Stimulated activated CD8-positive, alpha-beta memory T cell treated with anti-CD3 and anti-CD28 coated beads, Interleukin-15, amount 100 ng/mL, for 4 hours (primary cell): Measurements from ENCODE around the gene CFAP45.

Source experiments
- DNase-seq, 2 donors: peaks; one replicate each; pipeline ENCODE4 v3.0.0-alpha.2; 2020; ENCODE audit warnings: low read depth in 2 of 2

The CFAP45 gene, protein sequence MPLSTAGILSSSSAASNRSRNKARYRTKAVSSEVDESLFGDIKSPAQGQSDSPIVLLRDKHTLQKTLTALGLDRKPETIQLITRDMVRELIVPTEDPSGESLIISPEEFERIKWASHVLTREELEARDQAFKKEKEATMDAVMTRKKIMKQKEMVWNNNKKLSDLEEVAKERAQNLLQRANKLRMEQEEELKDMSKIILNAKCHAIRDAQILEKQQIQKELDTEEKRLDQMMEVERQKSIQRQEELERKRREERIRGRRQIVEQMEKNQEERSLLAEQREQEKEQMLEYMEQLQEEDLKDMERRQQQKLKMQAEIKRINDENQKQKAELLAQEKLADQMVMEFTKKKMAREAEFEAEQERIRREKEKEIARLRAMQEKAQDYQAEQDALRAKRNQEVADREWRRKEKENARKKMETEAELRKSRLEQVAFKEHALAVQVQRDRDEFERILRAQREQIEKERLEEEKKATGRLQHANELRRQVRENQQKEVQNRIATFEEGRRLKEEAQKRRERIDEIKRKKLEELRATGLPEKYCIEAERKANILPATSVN

DNA sequence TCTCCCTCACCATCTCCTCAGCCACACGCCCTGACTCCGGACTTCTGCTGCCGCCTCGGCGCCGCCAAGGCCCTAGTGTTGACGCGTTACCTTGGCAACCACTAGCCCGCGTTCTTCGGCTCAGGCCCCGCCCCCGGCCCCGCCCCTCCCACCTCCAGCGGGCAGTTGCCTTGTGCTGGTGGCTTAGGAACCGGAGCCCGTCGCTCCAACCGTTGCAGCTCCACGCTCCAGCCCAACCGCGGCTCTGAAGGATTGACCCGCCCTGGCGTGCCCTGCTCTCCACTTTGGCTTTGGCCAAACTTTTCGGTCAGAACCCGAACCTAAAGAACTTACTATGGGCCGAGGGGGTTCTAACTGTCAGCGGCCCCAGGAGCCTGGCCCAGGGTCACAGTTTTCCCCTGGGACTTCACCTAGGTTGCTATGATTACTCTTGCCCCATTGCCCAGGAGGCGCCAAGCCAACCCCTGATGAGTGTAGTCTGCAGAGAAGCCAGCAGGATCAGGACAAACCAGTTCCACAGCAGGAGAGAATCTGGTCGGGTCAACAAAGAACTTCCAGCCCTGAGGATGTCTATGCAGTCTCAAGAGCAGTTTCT is at the start of gene CFAP45:
Gene CFAP45 (minus strand): TSS at position 80 of the 595 bp plus-strand sequence. CDS start 67 bp downstream, at position 13.
- no peak for DNase-seq

DNA sequence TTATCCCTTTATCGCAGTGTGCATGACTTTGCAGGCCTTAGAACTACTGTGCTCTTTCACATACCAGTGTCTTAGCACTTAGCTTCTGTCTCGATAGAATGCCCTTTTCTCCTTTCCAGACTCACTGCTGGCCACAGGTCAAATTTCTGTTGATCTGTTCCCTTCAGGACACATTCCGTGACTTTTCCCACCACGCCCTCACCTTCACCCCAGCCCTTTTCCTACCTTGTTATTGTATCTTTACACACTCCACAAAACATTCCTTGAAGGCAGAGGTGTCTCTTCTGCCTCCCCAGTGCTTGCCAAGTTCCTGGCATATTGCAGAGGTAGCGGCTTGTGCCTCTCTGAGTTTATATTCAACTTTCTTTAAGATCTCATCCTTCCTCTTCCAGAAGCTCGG is 49.2 kb upstream of the CFAP45 start:
- no peak for DNase-seq

DNA sequence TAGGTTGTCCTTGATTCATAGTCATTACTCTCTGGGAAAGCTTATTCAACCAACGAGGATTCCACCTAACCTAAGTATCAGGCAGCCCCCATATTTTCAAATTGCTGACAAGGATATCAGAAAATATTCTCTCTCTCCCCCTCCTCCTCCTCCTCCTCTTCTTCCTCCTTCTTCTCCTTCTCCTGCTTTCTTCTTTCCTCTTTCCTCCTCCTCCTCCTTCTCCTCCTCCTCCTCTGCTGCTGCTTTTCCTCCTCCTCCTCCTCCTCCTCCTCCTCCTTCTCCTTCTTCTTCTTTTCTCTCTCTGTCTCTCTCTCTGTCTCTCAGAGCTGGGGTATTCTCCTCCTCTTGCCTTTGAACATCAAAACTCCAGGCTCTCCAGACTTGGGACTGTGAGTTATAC is 48.0 kb upstream of the CFAP45 start:
- no peak for DNase-seq

DNA sequence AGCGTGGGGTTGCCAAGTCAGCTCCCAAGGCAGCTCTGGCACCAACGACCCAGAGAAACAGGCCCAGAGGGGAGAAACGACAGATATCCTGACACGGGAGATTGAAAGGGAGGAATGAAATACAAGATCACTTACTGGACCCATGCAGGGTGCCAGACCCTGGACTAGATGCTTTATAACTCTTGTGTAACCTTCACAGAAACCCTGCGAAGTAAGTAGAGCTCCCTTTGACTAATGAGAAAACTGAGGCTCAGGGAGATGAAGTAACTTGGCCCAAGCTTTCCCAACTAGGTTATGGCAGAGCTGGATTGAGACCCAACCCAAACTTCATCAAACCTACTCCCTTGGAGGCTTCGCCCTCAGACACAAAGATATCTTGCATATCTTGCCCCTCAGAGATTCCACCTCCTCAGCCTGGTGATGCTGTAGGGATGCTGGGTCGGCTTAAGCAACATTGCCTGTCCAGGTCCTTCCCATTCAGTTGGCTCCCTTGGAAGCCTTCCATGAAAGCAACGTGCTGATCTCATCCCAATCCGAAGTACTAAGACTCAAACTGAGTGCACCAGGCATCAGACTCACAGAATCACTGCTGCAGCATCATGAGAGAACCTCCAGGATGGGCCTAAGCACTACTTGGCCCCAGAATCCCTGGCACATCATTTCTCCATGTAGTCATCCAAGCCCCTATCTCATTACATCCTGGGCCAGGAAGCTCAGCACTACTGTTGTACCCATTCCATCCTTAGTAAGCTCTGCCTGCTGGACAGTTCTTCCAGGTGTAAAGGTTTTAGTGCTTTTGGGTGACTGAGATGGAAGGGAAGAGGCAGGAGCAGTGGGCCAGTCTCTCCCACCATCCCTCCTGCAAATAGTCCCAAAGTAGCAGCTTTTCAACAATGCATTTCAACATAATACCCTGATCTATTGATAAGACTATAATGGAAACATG is 46.5 kb upstream of the CFAP45 start:
- DNase-seq: no peak

DNA sequence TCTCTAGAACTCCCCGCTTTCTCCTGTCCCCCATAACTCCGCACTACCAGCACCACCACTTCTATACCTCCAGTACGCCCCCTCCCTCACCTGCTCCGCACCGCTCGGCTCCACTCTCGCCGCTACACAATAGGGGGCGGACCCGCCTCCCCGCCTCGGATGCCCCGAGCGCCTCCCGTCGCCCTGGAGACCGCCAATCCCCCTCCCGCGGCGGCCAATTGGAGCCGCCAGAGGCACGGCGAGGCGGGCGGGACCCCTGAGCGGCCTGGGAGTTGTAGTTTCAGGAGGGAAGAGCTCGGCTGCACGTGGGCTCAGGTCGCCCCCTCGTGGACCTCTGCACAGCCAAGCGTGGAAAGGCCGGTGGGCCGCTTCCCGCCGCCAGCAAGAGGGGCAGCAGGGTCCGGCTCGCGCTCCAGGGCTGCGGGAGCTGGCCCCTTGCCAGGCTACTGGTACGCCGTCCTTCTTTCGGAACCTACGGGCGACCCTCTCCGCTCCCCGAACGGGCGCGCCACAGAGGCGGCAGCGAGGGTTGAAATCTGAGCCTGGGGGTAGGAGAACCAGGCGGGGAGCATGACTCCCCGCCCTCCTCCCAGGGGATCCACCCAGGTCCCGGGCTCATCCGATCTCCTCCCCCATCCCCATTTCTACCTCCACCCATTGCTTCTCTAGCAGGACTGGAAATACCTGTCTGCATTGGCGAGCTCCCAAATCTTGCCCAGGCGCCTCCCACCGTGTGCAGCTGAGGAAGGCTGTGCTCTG is 45.7 kb upstream of the CFAP45 start, which contains the start of gene IGSF9:
Gene IGSF9 (minus strand): TSS at position 131 of the 759 bp plus-strand sequence. CDS start 2,159 bp downstream, outside the sequence.
- DNase-seq: peak; percentile 70 to 72

DNA sequence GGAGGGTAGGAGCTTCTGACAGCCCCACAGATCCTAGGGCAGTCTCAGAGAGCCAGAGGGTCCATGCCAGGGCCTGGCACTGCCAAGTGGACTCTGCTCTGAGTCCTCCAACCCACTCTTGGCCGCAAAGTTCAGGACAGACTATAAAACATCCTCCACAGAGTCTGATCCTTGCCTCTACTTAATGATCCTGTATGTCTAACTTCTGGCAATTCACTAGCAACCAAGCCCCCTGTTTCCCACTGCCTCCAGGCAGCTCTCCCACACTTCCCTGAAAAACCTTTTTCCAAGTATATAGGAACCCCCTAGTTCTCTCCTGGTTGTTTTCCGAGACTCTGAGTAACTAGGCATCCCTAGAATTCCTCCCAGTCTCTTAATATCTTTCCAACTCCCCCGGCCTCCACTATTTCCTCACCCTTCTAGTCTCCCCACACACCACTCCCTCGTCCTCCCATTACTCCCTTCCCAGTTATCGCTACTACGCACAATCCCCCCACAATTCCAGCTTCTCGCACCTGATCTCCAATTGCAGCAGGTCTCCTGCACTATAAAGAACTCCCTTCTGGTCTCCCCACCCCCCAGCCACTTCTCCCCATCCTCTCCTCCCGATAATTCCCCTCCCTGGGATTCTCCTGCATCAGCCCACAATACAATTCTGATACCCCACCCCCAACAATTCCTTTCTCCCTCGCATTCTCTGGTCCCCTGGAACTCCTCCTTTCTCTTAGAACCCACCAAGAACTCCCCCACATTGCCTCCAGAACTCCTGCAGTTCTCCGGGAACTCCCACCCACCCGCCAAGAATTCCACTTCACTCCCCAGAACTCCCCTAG is 44.9 kb upstream of the CFAP45 start:
- DNase-seq: no peak

DNA sequence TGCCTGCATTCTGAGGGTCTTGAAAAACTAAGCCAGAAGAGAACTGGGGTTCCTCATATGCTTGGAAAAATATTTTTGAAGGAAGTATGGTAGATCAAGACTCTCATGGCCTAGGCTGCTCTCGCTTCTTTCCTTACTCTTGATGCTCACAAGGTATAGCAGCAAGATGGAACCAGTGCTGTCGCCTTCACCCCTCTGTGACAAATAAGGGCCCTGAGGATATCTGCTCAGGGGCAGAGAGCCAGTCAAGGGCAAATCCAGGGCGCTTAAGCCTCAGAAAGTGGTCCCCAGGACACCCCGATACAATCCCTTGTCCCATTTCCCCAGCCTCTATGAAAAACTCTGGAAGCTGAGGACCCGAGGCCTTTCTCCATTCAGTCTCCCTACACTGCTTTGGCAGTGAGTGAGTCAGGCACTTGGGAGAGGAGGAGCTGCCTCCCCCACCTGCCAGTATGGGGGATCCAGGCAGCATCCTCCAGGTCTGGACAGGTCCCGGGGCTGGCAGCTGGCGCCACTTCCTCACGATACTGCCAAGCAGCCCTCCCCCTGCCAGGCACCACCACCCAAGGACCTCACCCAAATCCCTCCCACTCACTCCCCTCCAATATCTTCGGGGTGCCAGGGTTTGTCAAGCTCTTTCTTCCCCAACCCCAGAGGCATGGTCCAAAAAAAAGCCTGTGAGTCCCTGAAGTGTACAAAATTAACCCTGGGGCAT is 44.1 kb upstream of the CFAP45 start:
- DNase-seq: no peak

DNA sequence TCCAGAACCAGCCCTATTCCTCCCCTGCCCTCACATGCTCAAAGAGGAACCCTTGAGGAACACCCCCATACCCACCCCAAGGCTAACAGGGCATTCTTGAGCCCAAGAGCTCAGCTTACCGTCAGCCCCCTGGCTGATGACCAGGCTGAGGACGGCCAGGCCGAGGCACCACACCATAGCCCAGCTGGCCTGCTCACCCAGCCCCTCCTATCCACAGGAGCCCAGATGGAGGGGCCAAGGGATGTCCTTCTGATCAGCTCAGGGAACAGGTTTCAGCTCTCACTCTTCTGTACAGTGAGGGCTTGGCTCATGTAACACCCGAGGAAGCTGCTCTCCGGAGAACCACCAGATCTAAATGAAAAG is 43.3 kb upstream of the CFAP45 start:
- DNase-seq: no peak

DNA sequence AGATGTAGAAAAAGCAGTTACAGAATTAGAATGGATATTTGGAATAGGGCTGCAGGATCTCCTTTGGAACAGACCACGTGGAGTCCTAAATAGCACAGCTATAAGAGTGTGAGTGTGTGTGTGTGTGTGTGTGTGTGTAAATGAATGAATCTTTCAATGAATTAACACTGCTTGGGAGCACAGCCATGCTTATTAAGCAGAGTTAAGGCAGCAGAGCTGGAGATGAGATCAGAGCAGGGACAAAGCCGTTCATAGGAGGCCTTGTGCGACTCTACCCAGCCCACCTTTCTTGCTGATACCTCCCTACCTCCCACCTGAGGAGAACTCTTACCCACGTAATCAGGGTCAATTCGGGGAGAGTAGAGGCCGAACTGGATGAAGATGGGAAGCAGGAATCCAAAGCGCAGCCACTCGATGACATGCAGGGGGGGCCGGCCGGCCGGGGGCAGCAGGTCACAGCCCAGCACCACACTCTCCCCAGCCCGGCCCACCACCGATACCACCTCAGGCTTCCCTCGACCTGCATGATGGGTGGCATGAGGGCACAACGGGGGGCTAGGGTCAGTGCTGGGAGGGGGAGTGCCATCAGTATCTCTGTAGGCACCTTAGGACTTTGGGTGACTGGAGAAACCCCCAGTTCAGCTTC is 42.8 kb upstream of the CFAP45 start:
- DNase-seq: no peak

DNA sequence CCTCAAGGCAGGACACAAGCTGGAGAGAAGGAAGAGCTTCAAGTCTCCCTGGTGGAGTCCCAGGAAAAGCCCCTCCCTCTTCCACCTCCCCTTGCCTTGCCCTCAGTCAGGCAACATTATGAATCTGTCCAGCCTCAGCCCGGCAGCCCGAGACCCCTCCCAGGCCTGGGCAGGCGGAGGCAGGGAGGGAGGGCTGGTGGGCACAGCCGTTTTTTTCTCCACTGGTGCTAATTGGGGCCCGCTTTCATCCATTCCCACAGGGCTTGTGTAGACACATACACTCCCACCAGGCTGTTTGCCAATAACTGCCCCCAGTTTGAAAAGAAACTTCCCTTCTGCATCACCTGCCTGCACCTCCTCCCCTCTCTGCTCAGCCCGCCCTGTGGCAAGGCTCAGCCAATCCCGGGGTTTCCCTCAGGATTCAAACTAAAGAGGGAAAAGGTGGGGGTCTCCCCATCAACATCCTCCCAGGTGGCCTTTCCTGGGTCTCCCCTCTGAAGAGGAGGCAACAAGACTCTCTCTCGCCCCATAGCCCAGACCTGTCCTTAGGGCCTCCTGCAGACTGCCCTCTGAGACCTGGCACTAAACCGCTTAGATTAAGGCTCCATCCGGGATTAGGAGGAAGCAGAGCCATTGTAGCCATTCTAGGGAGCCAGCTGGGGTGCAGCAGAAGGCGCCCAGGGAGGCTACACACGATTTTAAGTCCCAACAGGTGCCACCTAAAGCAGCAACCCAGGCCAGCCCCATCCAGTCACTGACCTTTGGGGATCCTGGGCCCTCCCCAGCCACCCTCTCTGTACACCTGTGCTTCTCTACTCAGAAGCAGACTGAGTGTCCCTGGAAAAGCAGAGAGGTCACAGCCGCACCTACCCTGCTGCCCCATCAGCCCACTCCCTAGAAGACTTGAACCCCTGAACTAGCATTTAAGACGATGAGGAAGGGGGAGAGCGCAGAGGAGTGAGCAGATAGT is 41.9 kb upstream of the CFAP45 start:
- DNase-seq: no peak

DNA sequence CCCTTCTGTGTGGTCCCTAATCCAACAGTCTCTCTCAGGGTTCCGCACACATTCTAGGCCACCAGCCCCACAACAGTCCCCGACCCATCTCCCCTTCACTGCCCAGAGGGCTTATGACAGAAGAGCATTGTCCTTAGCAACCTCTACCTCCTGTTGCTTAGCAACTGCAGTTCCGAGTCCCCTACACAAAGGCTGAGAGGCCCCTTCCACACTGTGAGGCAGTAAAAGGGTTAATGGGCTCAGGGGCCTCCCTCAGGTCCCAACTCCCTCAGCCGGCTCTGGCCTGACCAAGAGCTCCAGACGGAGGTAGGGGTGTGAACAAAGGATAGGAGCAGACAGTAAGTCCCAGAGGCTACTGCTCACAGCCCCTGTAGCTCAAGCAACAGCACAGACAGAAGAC is 41.2 kb upstream of the CFAP45 start:
- no peak for DNase-seq

DNA sequence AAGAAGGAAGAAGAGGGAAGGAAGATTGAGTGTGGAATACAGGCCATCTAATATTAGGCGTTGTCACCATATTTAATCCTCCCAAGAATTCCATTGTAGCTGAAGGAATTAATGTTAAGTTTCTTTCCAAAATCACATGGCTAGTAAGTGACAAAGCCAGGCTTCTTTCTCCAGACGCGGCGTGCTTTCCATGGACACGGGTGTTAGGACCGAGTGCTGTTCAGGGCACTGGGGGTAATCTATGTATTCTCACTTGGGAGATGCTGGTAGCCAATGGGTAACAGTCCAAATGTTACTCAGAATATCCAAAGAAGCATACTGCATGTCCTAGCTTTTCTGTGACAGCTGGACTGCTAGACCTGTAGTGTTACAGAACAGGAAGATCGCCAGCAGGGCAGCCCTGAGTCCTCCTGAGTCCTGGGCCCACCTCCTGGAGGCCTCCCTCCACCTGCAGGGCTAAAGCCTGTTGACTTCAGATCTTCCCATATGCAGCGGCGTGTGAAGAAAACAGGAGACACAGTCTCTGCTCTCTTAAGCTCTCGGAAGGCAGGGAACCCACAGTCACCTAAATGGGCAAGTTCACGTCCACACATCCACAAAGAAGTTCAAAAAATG is 40.1 kb upstream of the CFAP45 start:
- no peak for DNase-seq

DNA sequence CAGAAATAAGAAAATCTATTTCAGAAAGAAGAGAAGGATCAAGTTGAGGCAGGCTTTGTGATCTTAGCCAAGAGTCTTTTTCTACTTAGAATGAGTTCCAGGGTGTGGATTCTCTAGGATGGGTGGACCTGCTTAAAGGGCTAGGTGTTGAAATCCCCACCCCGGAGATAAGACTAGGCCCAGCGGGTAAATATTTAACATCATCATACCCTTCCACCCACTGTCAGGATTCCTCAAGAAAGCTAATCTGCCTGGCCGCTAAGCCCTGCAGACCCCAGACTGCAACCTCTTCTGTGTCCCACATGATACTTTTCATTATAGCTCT is 39.7 kb upstream of the CFAP45 start:
- no peak for DNase-seq

DNA sequence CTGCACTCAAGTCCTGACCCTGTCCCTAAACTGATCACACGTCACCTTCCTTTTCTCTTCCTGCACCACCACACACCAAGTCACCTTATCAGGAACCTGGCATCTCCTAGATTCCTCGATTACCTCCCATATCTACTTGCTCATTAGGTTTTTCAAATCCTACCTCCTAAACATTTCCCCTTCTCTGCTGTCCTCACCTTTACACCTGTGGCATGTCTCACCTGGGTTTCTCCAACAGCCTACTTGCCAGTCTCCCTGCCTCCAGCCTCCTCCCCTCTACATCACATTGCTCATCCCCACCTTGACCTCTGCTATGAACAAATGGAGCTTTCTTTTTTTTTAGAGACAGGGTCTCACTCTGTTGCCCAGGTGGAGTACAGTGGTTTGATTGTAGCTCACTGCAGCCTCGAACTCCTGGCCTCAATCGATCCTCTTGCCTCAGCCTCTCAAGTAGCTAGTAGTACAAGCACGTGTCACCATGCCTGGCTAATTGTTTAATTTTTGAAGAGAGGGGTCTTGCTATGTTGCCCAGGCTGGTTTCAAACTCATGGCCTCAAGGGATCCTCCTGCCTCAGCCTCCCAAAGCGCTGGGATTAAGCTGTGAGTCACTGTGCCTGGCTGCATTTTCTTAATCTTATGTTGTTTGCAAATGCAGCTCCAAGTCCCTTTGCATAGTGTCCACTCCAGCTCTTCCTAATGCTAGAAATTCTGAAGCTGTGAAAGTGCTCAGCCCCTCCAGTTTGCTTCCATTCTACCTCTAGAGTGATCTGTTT is 39.1 kb upstream of the CFAP45 start:
- no peak for DNase-seq

DNA sequence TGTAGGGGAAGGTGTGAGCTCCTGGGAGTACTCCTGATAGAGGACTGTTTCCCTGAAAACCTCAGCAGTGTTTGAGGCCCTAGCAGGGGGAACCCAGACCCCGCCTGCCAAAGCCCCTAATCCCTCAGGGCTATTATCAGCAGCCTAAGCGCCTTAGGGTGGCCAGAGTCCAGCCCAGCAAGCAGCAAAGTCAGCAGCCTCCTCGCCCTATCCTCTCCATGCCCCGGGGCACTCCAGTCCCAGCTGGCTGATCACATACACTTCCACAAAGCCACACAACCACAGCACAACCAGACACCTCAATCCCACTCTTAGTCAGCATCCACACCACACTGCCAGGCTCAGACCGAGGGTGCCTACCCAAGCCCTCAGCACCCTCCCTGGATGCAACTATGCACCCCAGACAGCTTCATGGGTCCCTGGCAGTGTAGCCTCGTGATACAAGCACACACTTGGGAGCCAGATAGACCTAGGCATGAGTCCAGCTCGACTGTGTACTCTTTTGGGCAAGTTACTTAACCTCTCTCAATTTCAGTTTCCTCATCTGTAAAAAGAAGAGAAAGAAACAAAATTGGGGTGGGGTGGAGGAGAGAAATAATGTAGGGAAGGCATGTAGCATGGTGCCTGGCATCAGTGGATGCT is 38.4 kb upstream of the CFAP45 start:
- no peak for DNase-seq

DNA sequence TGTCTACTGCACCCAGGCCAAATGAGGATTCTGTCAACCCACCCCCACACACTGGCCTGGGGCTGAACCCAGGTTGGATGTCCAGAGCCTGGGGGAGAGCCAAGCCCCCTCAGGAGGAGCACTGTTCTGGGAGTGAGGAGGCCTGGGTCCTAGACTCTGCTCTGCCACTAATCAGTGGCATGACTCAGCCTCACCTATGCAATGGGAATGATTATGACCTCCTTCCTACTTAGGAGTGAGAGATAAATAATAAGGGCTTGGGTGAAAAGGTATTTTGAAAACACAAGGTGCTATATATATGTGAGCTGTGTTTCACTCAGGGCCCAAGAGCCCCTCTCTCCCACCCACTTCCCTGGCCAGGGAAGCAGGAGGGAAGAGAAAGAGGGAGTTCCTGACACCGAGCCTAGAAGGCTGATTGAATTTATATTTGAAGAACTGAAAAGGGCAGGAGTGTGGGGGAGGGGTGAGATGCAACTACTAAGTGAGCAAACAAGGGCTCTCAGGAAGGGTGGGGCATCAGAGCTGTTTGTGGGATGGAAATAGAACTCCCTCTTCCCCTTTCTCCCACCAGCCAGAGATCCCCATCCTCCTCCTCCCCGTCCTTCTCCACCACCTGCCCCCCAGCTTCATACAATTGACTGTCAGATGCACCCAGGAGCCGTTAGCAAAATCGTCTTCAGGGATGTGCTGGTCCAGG is 37.2 kb upstream of the CFAP45 start:
- no peak for DNase-seq
